A673 (cell line): ENCODE data around the gene PHEX.

Experiments
- CTCF ChIP-seq: fragments of 300-800, 200-600 bp; sonication (generic); conservative IDR thresholded peaks from 2 replicates; pipeline ENCODE4 v1.5.1; 2017; ENCODE audit warnings: low read depth, mild to moderate bottlenecking, antibody characterized with exemption, low read length, moderate library complexity, mixed read lengths
- EZH2 ChIP-seq: fragments of 200-600 bp; sonication (generic); IDR thresholded peaks from 2 replicates; pipeline ENCODE4 v1.6.1; 2017; ENCODE audit warnings: borderline replicate concordance, low read depth, mild to moderate bottlenecking, mixed read lengths, antibody characterized with exemption, low read length; ENCODE audit not compliant: poor library complexity, severe bottlenecking

GRCh38 chrX:22300130-22300529, 268.0 kb downstream of the PHEX start:
- TF ChIP-seq CTCF (no peak), EZH2 (no peak)
